SU-DHL-6 (cell line): Measurements from ENCODE around the gene GAPVD1.

Experiments used
- EZH2phosphoT487 ChIP-seq: fragments of 200-600 bp; sonication (generic), shearing (Covaris generic); conservative IDR thresholded peaks from 2 replicates; pipeline ENCODE4 v1.6.1; 2018; ENCODE audit warnings: mild to moderate bottlenecking, antibody characterized with exemption, low read length, moderate library complexity, mixed read lengths
- TF ChIP-seq, protein P1 (sequence below): fragments of 200-600 bp; sonication (generic); IDR thresholded peaks from one replicate; pipeline ENCODE4 v1.5.1; 2017; ENCODE audit warnings: antibody characterized with exemption, mild to moderate bottlenecking, low read length, moderate library complexity; ENCODE audit not compliant: insufficient read depth, poor library complexity, severe bottlenecking

GRCh38 chr9:125261501-125262293, at the start of gene GAPVD1:
- no peak for TF ChIP-seq EZH2phosphoT487
- TF ChIP-seq, protein P1, sequence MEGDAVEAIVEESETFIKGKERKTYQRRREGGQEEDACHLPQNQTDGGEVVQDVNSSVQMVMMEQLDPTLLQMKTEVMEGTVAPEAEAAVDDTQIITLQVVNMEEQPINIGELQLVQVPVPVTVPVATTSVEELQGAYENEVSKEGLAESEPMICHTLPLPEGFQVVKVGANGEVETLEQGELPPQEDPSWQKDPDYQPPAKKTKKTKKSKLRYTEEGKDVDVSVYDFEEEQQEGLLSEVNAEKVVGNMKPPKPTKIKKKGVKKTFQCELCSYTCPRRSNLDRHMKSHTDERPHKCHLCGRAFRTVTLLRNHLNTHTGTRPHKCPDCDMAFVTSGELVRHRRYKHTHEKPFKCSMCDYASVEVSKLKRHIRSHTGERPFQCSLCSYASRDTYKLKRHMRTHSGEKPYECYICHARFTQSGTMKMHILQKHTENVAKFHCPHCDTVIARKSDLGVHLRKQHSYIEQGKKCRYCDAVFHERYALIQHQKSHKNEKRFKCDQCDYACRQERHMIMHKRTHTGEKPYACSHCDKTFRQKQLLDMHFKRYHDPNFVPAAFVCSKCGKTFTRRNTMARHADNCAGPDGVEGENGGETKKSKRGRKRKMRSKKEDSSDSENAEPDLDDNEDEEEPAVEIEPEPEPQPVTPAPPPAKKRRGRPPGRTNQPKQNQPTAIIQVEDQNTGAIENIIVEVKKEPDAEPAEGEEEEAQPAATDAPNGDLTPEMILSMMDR = no peak
